Spleen (tissue), 11 donors: ENCODE results near the gene CTSK. TPM values are rescaled to one million over a fixed set of nuclear protein-coding genes. Genes with fewer than 3 reads are reported as not detected.
"Not testable (repeated sequence)": the region's sequence is repeated elsewhere in the genome, so short reads cannot be mapped to it uniquely, and the experiment has no call there.

Experiments used
- DNase-seq: peaks from one replicate; pipeline ENCODE4 v3.0.0-alpha.2; 2020
- H3K27ac ChIP-seq, 8 donors: fragments of 200-600 bp; sonication (generic) in 7 of 8; 1 replicate in 4 of 8; 2 replicates in 4 of 8; pipeline versions ENCODE4 v1.5.0 to v1.8.0; 2016 to 2021; ENCODE audit warnings: inconsistent platforms in 4 of 8, mild to moderate bottlenecking in 4 of 8, moderate library complexity in 1 of 8
- H3K27me3 ChIP-seq, 7 donors: fragments of 200-600 bp; sonication (generic) in 6 of 7; replicated peaks in 1 of 7; 1 replicate in 4 of 7; 2 replicates in 3 of 7; pipeline versions ENCODE4 v1.5.0 to v1.8.0; 2016 to 2021; ENCODE audit warnings: inconsistent platforms in 3 of 7, mild to moderate bottlenecking in 1 of 7
- H3K36me3 ChIP-seq, 6 donors: fragments of 200-600 bp; sonication (generic) in 5 of 6; 1 replicate in 4 of 6; 2 replicates in 2 of 6; pipeline versions ENCODE4 v1.5.0 to v1.8.0; 2016 to 2021; ENCODE audit warnings: inconsistent platforms in 2 of 6
- H3K4me1 ChIP-seq, 6 donors: fragments of 200-600 bp; sonication (generic) in 5 of 6; 1 replicate in 3 of 6; 2 replicates in 3 of 6; pipeline versions ENCODE4 v1.5.0 to v1.8.0; 2016 to 2021; ENCODE audit warnings: inconsistent platforms in 3 of 6
- H3K4me3 ChIP-seq, 8 donors: fragments of 200-600 bp; sonication (generic) in 7 of 8; 1 replicate in 4 of 8; 2 replicates in 4 of 8; pipeline versions ENCODE4 v1.5.0 to v1.8.0; 2016 to 2021; ENCODE audit warnings: inconsistent platforms in 4 of 8, mild to moderate bottlenecking in 4 of 8, moderate library complexity in 2 of 8
- H3K9me3 ChIP-seq, 8 donors: fragments of 200-600 bp; sonication (generic) in 7 of 8; 1 replicate in 4 of 8; 2 replicates in 4 of 8; pipeline versions ENCODE4 v1.5.0 to v1.8.0; 2016 to 2021; ENCODE audit warnings: inconsistent platforms in 4 of 8
- POLR2A ChIP-seq, 3 donors: fragments of 450-650 bp; IDR thresholded peaks; one replicate each; pipeline ENCODE4 v1.5.1; 2017; ENCODE audit warnings: antibody characterized with exemption in 3 of 3, mild to moderate bottlenecking in 1 of 3
- POLR2AphosphoS5 ChIP-seq, 3 donors: sonication (generic); formaldehyde crosslinking; IDR thresholded peaks; one replicate each; pipeline ENCODE4 v1.5.1; 2017; ENCODE audit warnings: antibody characterized with exemption in 3 of 3
- WGBS, 5 donors: extraction: QIAGEN DNeasy Blood & Tissue Kit in 3 of 5; methylation state at CpG; one replicate each; pipeline versions ENCODE4 v1.1.5 to v1.1.7; 2013 to 2018; 5-methylcytosine and 5-hydroxymethylcytosine counted together
- intact Hi-C: fragments of 100-400 bp; cut with DNase I; formaldehyde crosslinking; loops from one replicate; pipeline ENCODE4 v1.15.0; 2023; ENCODE audit warnings: low total_unique reads
- polyA plus RNA-seq, 3 donors: library from polyadenylated mRNA; stranded (reverse); fragments of 200-250 nt; gene quantifications; one replicate each; pipeline ENCODE4 v1.2.1, GENCODE V29; 2013
- total RNA-seq, 7 donors: library from RNA; depleted of rRNA in 3 of 7; stranded (reverse); fragments of >200 nt in 3 of 7; fragmentation: NEBNext Ultra II Directional in 4 of 7; extraction: Animal tissue kit (Norgen Biotek cat#: 25700) in 4 of 7; gene quantifications; one replicate each; pipeline versions ENCODE4 v1.1.0 to v1.2.1, GENCODE V29; 2016 to 2021
- TF ChIP-seq, protein P1 (sequence below), 11 experiments: fragments of 200-600 bp in 7 of 11; fragments of 450-650 bp in 4 of 11; sonication (generic) in 4 of 11; IDR thresholded peaks in 8 of 11; conservative IDR thresholded peaks in 3 of 11; 1 replicate in 7 of 11; 2 replicates in 4 of 11; pipeline versions ENCODE4 v1.4.0 to v1.8.0; 2016 to 2021; ENCODE audit warnings: antibody characterized with exemption in 11 of 11, inconsistent platforms in 4 of 11, mild to moderate bottlenecking in 1 of 11
- donor health status: healthy with polysubstance abuse.
- donor health status: DM: no; HTN: no; CAD: no; lungs with moderate emphysema.
- donor health status: DM: no; HTN: no; CAD: no.
- donor health status: Bipolar disorder and iron deficiency.
- donor health status: healthy.
- donor health status: DM: no; HTN: no; CAD: no.
- donor health status: DM: yes; HTN: yes; CAD: no.

CTSK gene
- total and polyA plus RNA-seq, 10 donors: 11.5 to 68.2 (median 22.2) TPM

- DNase-seq: no peak
- peaks cover 4 to 28% (median 8%) of the 10 kb centered on the region in 6 donors for H3K4me1 ChIP-seq
- no peak overlapping the region for H3K27ac ChIP-seq
- 92 to 98% (median 97%) methylated on average over 2 of the region's 2 CpGs for WGBS, 5 donors
- intact Hi-C loops: no loop called here
- H3K4me3 ChIP-seq: no peak overlapping the region
- H3K27me3 ChIP-seq: no peaks in the 10 kb centered on the region
- no peaks in the 10 kb centered on the region for H3K9me3 ChIP-seq
- TF ChIP-seq, protein P1, sequence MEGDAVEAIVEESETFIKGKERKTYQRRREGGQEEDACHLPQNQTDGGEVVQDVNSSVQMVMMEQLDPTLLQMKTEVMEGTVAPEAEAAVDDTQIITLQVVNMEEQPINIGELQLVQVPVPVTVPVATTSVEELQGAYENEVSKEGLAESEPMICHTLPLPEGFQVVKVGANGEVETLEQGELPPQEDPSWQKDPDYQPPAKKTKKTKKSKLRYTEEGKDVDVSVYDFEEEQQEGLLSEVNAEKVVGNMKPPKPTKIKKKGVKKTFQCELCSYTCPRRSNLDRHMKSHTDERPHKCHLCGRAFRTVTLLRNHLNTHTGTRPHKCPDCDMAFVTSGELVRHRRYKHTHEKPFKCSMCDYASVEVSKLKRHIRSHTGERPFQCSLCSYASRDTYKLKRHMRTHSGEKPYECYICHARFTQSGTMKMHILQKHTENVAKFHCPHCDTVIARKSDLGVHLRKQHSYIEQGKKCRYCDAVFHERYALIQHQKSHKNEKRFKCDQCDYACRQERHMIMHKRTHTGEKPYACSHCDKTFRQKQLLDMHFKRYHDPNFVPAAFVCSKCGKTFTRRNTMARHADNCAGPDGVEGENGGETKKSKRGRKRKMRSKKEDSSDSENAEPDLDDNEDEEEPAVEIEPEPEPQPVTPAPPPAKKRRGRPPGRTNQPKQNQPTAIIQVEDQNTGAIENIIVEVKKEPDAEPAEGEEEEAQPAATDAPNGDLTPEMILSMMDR (IDR thresholded peaks at IDR 0.05 in 8 of 11, conservative IDR thresholded peaks at IDR 0.05 in 3 of 11): no peak
- no peak for TF ChIP-seq POLR2AphosphoS5 (IDR thresholded peaks at IDR 0.05)
- TF ChIP-seq POLR2A (IDR thresholded peaks at IDR 0.05): no peak
- peaks cover 0 to 90% (median 27%) of the 10 kb centered on the region in 6 donors for H3K36me3 ChIP-seq
Observed at GRCh38 chr1:150842964-150843363, 34.9 kb upstream of the CTSK start.

- H3K27ac ChIP-seq: peak overlapping the region in 1 of 8 donors; percentile 1
- DNase-seq: no peak
- no peaks in the 10 kb centered on the region for H3K9me3 ChIP-seq
- H3K4me1 ChIP-seq: peaks cover 4 to 28% (median 8%) of the 10 kb centered on the region in 6 donors
- H3K4me3 ChIP-seq: no peak overlapping the region
- WGBS, 5 donors: 43 to 72% (median 59%) methylated on average over 2 of the region's 2 CpGs
- no peaks in the 10 kb centered on the region for H3K27me3 ChIP-seq
- TF ChIP-seq, protein P1 (IDR thresholded peaks at IDR 0.05 in 8 of 11, conservative IDR thresholded peaks at IDR 0.05 in 3 of 11): no peak
- TF ChIP-seq POLR2AphosphoS5 (IDR thresholded peaks at IDR 0.05) (no peak), POLR2A (IDR thresholded peaks at IDR 0.05) (no peak)
- H3K36me3 ChIP-seq: peaks cover 0 to 90% (median 32%) of the 10 kb centered on the region in 6 donors
- intact Hi-C loops: no loop called here
Observed at GRCh38 chr1:150842343-150842742, 34.3 kb upstream of the CTSK start.

- Histone ChIP-seq H3K9me3 (no peaks in the 10 kb centered on the region), H3K4me1 (peaks cover 4 to 28% (median 8%) of the 10 kb centered on the region in 6 donors), H3K4me3 (no peak overlapping the region), H3K27ac (no peak overlapping the region), H3K36me3 (peaks cover 0 to 90% (median 39%) of the 10 kb centered on the region in 6 donors), H3K27me3 (no peaks in the 10 kb centered on the region)
- DNase-seq: no peak
- intact Hi-C loops: no loop called here
- TF ChIP-seq, protein P1 (IDR thresholded peaks at IDR 0.05 in 8 of 11, conservative IDR thresholded peaks at IDR 0.05 in 3 of 11): no peak
- TF ChIP-seq POLR2A (IDR thresholded peaks at IDR 0.05): no peak
- TF ChIP-seq POLR2AphosphoS5 (IDR thresholded peaks at IDR 0.05): no peak
- WGBS, 5 donors: 78 to 92% (median 91%) methylated on average over 3 of the region's 3 CpGs
Observed at GRCh38 chr1:150841626-150842025, 33.6 kb upstream of the CTSK start.

DNA sequence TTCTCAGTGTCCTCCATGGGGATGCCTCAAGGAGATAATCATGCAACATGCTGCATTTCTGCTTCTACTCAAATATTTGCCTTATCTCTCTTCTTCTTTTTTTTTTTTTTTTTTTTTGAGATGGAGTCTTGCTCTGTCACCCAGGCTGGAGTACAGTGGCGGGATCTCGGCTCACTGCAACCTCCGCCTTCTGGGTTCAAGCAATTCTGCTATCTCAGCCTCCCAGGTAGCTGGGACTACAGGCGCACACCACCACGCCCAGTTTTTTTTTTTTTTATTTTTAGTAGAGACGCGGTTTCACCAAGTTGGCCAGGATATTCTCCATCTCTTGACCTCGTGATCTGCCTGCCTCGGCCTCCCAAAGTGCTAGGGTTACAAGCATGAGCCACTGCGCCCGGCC, 32.8 kb upstream of the CTSK start:
- Histone ChIP-seq H3K36me3 (peaks cover 0 to 93% (median 40%) of the 10 kb centered on the region in 6 donors), H3K4me1 (peaks cover 4 to 28% (median 8%) of the 10 kb centered on the region in 6 donors)
- H3K27ac ChIP-seq, DNase-seq, H3K27me3 ChIP-seq, H3K9me3 ChIP-seq, intact Hi-C loops, H3K4me3 ChIP-seq: not testable (repeated sequence)
- WGBS, 5 donors: 93 to 97% (median 95%) methylated on average over 11 of the region's 11 CpGs
